H1 (cell line): ENCODE measurements around the gene RRP12. TPM values are rescaled to one million over a fixed set of nuclear protein-coding genes. Genes with fewer than 3 reads are reported as not detected.

ENCODE experiments used
- BACH1 ChIP-seq: IDR thresholded peaks from 2 replicates; pipeline ENCODE4 v1.6.1; 2012; ENCODE audit warnings: low read length, improper control_type of control experiment
- BCL11A ChIP-seq, 2 experiments: IDR thresholded peaks; one replicate each; pipeline ENCODE4 v1.6.1; 2011; ENCODE audit warnings: low read depth in 2 of 2, low read length in 2 of 2, mild to moderate bottlenecking in 2 of 2
- BRCA1 ChIP-seq: IDR thresholded peaks from 2 replicates; pipeline ENCODE4 v1.6.1; 2012; ENCODE audit warnings: low read depth, low read length, improper control_type of control experiment
- CBX8 ChIP-seq: fragments of 300-800, 300-1000 bp; sonication (generic); IDR thresholded peaks from 2 replicates; pipeline ENCODE4 v1.7.1; 2016; ENCODE audit warnings: low read depth, low read length, borderline replicate concordance
- CEBPB ChIP-seq: IDR thresholded peaks from 2 replicates; pipeline ENCODE4 v1.6.1; 2012; ENCODE audit warnings: low read depth, low read length
- CHD1 ChIP-seq: IDR thresholded peaks from 2 replicates; pipeline ENCODE4 v1.6.1; 2012; ENCODE audit warnings: low read depth, low read length, improper control_type of control experiment
- EP300 ChIP-seq, 2 experiments: IDR thresholded peaks; 1 replicate in 1 of 2; 2 replicates in 1 of 2; pipeline ENCODE4 v1.6.1; 2011 to 2012; ENCODE audit warnings: low read depth in 2 of 2, low read length in 2 of 2, mild to moderate bottlenecking in 2 of 2, borderline replicate concordance in 1 of 2, inconsistent platforms in 1 of 2, moderate library complexity in 1 of 2
- EZH2 ChIP-seq: fragments of 200-600 bp; sonication (generic); IDR thresholded peaks from 2 replicates; pipeline ENCODE4 v1.7.1; 2012; ENCODE audit warnings: low read depth, mild to moderate bottlenecking, moderate library complexity, low read length, inconsistent platforms; ENCODE audit not compliant: severe bottlenecking
- GABPA ChIP-seq: IDR thresholded peaks from 2 replicates; pipeline ENCODE4 v1.6.1; 2011; ENCODE audit warnings: mild to moderate bottlenecking, low read length, moderate library complexity, borderline replicate concordance; ENCODE audit not compliant: insufficient read depth
- KDM4A ChIP-seq: IDR thresholded peaks from one replicate; pipeline ENCODE4 v1.7.1; 2012; ENCODE audit warnings: low read depth, mild to moderate bottlenecking, moderate library complexity, low read length, inconsistent platforms; ENCODE audit not compliant: severe bottlenecking
- MAFK ChIP-seq: IDR thresholded peaks from 2 replicates; pipeline ENCODE4 v1.6.1; 2012; ENCODE audit warnings: low read depth, mild to moderate bottlenecking, improper control_type of control experiment, low read length
- MAX ChIP-seq: IDR thresholded peaks from 2 replicates; pipeline ENCODE4 v1.6.1; 2012; ENCODE audit warnings: inconsistent platforms
- NANOG ChIP-seq: IDR thresholded peaks from 2 replicates; pipeline ENCODE4 v1.6.1; 2011; ENCODE audit warnings: low read length, low read depth, mild to moderate bottlenecking, inconsistent platforms; ENCODE audit not compliant: insufficient read depth, poor library complexity, severe bottlenecking
- POU5F1 ChIP-seq: IDR thresholded peaks from 2 replicates; pipeline ENCODE4 v1.6.1; 2011; ENCODE audit warnings: low read depth, mild to moderate bottlenecking, low read length, moderate library complexity
- RAD21 ChIP-seq, 2 experiments: IDR thresholded peaks in 1 of 2; conservative IDR thresholded peaks in 1 of 2; 2 replicates each; pipeline ENCODE4 v1.6.1; 2011; ENCODE audit warnings: low read depth in 2 of 2, low read length in 2 of 2, improper control_type of control experiment in 1 of 2, inconsistent platforms in 1 of 2, mild to moderate bottlenecking in 1 of 2, moderate library complexity in 1 of 2
- RBBP5 ChIP-seq: IDR thresholded peaks from 2 replicates; pipeline ENCODE4 v1.7.1; 2012; ENCODE audit warnings: low read depth, mild to moderate bottlenecking, inconsistent platforms, low read length, moderate library complexity, borderline replicate concordance
- SIN3A ChIP-seq, 2 experiments: IDR thresholded peaks in 1 of 2; conservative IDR thresholded peaks in 1 of 2; 2 replicates each; pipeline ENCODE4 v1.6.1; 2011 to 2012; ENCODE audit warnings: low read length in 2 of 2, improper control_type of control experiment in 1 of 2, low read depth in 1 of 2, mild to moderate bottlenecking in 1 of 2
- SIX5 ChIP-seq: IDR thresholded peaks from 2 replicates; pipeline ENCODE4 v1.6.1; 2011; ENCODE audit warnings: mild to moderate bottlenecking, low read depth, low read length
- SP2 ChIP-seq: IDR thresholded peaks from 2 replicates; pipeline ENCODE4 v1.6.1; 2012; ENCODE audit warnings: mild to moderate bottlenecking, low read length, inconsistent platforms
- SRF ChIP-seq: IDR thresholded peaks from 2 replicates; pipeline ENCODE4 v1.6.1; 2011; ENCODE audit warnings: mild to moderate bottlenecking, low read depth, low read length, moderate library complexity
- TAF1 ChIP-seq: IDR thresholded peaks from 2 replicates; pipeline ENCODE4 v1.6.1; 2011; ENCODE audit warnings: mild to moderate bottlenecking, low read depth, low read length
- TCF12 ChIP-seq: IDR thresholded peaks from 2 replicates; pipeline ENCODE4 v1.6.1; 2011; ENCODE audit warnings: low read depth, mild to moderate bottlenecking, low read length
- TEAD4 ChIP-seq: IDR thresholded peaks from 2 replicates; pipeline ENCODE4 v1.6.1; 2012; ENCODE audit warnings: low read depth, low read length, inconsistent platforms, mixed read lengths
- YY1 ChIP-seq: IDR thresholded peaks from 2 replicates; pipeline ENCODE4 v1.6.1; 2011; ENCODE audit warnings: low read depth, mild to moderate bottlenecking, low read length
- ZNF274 ChIP-seq: IDR thresholded peaks from 2 replicates; pipeline ENCODE4 v1.7.0; 2012; ENCODE audit warnings: low read length, borderline replicate concordance; ENCODE audit errors: extremely low read depth
- polyA plus RNA-seq, 7 experiments: library from polyadenylated mRNA; depleted of rRNA in 3 of 7; stranded (reverse) in 5 of 7; unstranded in 2 of 7; fragments of >200 nt in 5 of 7; fragments of 200-250 nt in 2 of 7; gene quantifications; 1 replicate in 5 of 7; 2 replicates in 1 of 7; 4 replicates in 1 of 7; pipeline versions ENCODE4 v1.2.1 to v1.2.3, GENCODE V29; 2011 to 2013; ENCODE audit warnings: missing spikeins in 2 of 7, mixed read lengths in 2 of 7
- total RNA-seq: library from RNA; stranded (reverse); fragmentation: NEBNext Ultra II Directional; extraction: Animal tissue kit (Norgen Biotek cat#: 25700); gene quantifications from 2 replicates; pipeline ENCODE4 v1.2.1, GENCODE V29; 2021

RRP12 gene
- total and polyA plus RNA-seq, 2 of the 8 experiments (the other 6 are each of a cell fraction or from before 2014, with no cell fraction given) = 21.0 to 65.8 TPM

- no peak for TF ChIP-seq POU5F1
- TF ChIP-seq BACH1 = no peak
- no peak for TF ChIP-seq SP2
- TF ChIP-seq SIX5 = no peak
- TF ChIP-seq YY1 = no peak
- no peak for TF ChIP-seq TCF12
- TF ChIP-seq MAFK = no peak
- no peak for TF ChIP-seq ZNF274
- TF ChIP-seq BRCA1 = no peak
- no peak for TF ChIP-seq CEBPB
- TF ChIP-seq SIN3A (conservative IDR thresholded peaks at IDR 0.05 in 1 of 2, IDR thresholded peaks at IDR 0.05 in 1 of 2; ENCODE audit: low read depth in 1 of 2, low read length in 2 of 2) = peak; percentile 98
- TF ChIP-seq KDM4A = peak; percentile 53
- TF ChIP-seq RAD21 (IDR thresholded peaks at IDR 0.05 in 1 of 2, conservative IDR thresholded peaks at IDR 0.05 in 1 of 2; ENCODE audit: low read depth in 2 of 2, low read length in 2 of 2) = no peak
- TF ChIP-seq EP300 (IDR thresholded peaks at IDR 0.05; ENCODE audit: borderline replicate concordance in 1 of 2, low read depth in 2 of 2, low read length in 2 of 2) = no peak
- TF ChIP-seq NANOG = no peak
- no peak for TF ChIP-seq TEAD4
- no peak for TF ChIP-seq CBX8
- TF ChIP-seq TAF1 = peak; percentile 66
- peak; percentile 90; the same call in 1 of the 2 replicates for TF ChIP-seq GABPA
- no peak for TF ChIP-seq BCL11A (IDR thresholded peaks at IDR 0.05; ENCODE audit: low read depth in 2 of 2, low read length in 2 of 2)
- TF ChIP-seq EZH2 = no peak
- no peak for TF ChIP-seq RBBP5
- TF ChIP-seq MAX = peak; percentile 97
- no peak for TF ChIP-seq SRF
- TF ChIP-seq CHD1 = no peak
These were observed at the start of gene RRP12 (continued) for GRCh38 chr10:97400665-97401454.
